Fibroblast of upper back skin (primary cell): ENCODE results near the gene SRGAP3.
A peak's percentile ranks its signal among the peaks of the same experiment; 100 is the strongest.
"Not testable (repeated sequence)": the region's sequence is repeated elsewhere in the genome, so short reads cannot be mapped to it uniquely, and the experiment has no call there.

ENCODE experiments used
- DNase-seq: peaks from one replicate; pipeline ENCODE4 v3.0.0-alpha.2; 2013

The SRGAP3 gene

GRCh38 chr3:9249273-9250192, at the start of gene SRGAP3:
Gene SRGAP3 (minus strand): TSS chr3:9249646. CDS start chr3:9248951, 695 bp downstream.
- peak; percentile 90 for DNase-seq

GRCh38 chr3:9298236-9298635, 48.8 kb upstream of the SRGAP3 start:
- DNase-seq, result peak; percentile 48

DNA sequence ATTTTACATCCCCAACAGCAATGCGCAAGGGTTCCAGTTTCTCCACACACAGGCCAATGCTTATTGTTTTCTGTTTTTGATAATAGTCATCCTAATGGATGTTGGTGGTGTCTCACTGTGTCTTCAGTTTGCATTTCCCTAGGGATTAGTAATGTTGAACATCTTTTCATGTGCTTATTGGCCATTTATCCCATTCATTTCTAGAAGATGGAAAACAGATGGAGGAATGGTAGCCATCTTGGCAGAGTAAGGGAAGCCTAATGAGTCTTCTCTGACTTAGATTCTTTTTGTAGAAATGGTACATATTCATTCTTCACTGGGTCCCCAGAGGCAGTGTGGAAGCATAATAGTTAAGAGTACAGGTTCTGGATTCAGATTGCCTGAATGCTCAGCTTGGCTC, 46.8 kb upstream of the SRGAP3 start:
- no peak for DNase-seq

DNA sequence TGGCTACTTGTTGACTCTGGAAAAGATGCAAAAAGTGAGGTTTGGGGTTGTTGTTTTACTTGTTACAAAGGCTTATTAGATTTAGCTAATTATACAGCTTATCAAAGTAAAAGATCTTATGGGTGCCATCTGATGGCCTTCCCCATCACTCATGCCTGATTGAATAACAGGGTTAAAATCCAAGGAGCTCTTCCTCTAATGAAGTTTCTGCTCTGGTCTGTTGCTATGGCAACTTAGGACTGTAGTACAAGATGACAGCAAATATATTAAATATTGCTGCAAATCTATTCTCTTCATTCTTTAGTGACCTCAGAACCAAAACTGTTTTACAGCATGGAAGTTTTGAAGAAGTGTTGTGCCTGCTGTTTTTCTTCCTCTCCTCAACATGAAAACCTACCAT, 45.6 kb upstream of the SRGAP3 start:
- DNase-seq, result no peak

- DNase-seq, result not testable (repeated sequence)
Measured at GRCh38 chr3:9293953-9294352, 44.5 kb upstream of the SRGAP3 start.

DNA sequence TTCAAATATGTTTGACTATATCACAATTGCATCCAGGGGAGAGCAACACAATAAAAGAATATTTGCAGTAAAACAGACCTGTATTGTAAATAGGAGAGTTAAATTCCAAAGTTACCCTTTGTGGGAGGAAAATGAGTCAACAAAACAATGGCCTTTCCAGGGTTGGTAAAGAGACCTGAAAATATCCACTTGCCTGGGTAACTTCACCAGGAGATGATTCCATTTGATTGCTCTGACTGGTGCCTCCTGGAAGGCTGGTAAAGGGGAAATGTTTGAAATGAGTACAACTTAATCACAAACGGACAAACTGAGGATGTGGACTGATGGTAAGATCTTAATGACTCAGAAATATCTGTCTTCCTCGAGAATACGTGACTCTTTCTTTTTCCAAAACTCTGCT, 43.6 kb upstream of the SRGAP3 start:
- no peak for DNase-seq

GRCh38 chr3:9292516-9292915, 43.1 kb upstream of the SRGAP3 start:
- no peak for DNase-seq

- DNase-seq, result peak; percentile 52
Measured at GRCh38 chr3:9291821-9292410, 42.5 kb upstream of the SRGAP3 start.

DNA sequence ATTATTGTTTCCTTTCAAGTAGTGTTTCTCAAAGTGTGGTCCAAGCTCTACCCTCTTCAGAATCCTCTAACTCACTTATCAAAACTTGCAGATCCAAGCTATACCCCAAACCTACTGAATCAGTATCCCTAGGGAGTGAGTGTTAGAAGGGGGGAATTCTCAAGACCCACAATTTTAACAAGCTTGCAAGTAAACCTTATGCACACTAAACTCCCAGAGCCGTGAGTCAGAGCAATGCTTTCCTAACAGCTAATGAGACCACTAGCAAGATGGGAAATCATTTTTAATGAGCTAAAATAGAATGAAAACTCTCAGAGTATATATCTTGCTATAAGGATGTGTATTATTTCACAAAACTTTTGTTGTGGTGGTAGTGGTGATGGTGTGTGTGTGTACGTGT, 41.1 kb upstream of the SRGAP3 start:
- peak; percentile 51 for DNase-seq

DNA sequence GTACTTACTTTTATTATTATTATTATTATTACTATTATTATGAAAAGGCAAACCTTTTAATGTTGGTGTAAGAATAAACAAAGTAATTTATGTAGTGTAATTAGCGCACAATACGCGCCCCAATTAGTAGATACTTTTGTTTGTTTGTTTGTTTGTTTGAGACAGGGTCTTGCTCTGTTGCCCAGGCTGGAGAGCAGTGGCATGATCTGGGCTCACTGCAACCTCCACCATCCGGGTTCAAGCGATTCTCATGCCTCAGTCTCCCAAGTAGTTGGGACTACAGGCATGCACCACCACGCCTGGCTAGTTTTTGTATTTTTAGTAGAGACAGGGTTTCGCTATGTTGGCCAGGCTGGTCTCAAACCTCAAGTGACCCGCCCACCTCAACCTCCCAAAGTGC, 32.1 kb upstream of the SRGAP3 start:
- DNase-seq, result not testable (repeated sequence)

DNA sequence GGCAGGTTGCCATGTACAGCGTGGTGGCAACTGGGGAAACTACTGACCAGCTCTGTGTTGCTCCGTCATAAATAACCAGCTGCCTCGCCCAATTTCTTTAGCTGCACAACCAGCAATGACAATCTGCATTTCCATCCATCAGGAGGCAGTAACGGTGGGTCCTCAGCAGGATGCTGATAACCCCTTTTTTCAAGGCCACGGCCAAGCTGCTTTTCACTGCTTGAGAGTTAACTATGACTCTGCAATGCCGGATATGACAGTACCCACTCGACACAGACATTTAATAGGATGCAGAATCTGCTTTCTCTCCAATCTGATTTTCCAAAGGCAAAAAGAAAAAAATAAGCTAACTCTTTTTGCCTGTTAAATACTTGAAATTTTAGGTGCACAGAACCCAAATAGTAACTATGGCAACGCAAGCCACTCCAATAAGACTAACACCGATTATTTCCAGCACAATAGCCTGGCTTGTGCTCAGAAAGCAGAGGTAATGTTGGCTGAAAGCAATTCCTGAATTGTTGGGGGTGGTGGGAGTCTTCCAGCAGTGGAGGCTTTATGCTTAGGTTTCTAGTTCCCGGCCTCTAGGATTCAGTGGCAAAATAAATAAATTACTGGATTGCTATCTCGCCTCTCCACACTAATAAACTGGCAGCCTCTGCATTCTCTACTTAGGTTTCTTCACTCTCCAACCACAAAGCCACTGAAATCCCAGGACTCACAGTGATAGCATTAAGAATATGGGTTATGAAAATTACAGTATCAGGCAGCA, 31.2 kb upstream of the SRGAP3 start:
- DNase-seq, result peak; percentile 50

DNA sequence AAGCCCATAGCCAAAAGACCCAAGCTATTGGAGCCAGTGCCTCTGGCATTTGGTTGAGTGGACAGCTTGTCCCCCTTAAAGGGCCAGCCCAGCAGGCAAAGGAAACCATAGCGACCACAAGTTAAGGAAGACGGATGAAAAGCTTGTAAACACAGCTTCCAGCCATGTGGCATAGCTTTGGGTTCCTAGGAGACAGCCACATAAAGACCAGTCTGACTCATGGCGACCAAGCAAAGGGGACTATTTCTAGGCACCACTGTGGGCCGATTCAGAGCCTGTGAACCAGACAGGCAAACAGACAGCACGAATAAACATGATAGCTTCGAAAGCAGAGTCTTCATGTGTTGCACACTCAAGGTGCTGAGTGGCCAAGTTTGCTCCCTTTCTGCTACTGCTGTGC, 30.5 kb upstream of the SRGAP3 start:
- peak; percentile 28 for DNase-seq

DNA sequence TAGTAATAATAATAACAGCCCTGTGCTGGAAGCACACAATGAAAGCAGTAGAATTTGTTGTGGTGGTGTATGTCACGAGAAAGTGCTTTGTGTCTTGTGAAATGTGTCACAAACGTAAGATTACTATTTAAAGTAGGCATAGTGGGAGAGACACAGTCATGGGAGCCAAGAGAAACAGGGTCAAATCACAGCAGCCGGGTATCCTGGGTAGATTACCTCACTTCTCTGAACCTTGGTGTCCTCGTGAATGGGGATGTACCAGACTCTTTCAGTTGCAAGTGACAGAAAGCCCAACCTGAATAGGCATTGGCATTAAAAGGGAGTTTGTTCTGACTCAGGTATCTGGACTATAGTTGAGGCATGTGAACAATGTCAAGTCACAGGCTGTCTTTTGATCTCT, 29.1 kb upstream of the SRGAP3 start:
- no peak for DNase-seq

DNA sequence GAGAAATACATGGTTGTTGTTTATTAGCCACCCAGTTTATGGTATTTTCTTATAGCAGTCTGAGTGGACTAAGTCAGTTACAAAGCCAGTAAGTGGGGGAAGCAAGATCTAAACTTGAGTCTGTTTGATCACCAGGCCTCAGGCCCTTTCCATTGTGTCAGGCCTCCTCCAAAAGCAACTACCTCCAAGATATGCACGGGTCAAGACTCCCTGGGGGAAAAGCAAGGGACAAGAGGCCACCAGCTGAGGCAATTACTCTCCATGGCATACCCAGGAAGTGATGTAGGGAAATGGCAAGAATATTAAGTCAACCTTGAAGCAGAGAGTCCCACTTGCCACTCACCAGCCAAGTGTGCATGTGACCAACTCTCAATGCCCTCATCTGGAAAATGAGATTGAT, 28.6 kb upstream of the SRGAP3 start:
- no peak for DNase-seq

DNA sequence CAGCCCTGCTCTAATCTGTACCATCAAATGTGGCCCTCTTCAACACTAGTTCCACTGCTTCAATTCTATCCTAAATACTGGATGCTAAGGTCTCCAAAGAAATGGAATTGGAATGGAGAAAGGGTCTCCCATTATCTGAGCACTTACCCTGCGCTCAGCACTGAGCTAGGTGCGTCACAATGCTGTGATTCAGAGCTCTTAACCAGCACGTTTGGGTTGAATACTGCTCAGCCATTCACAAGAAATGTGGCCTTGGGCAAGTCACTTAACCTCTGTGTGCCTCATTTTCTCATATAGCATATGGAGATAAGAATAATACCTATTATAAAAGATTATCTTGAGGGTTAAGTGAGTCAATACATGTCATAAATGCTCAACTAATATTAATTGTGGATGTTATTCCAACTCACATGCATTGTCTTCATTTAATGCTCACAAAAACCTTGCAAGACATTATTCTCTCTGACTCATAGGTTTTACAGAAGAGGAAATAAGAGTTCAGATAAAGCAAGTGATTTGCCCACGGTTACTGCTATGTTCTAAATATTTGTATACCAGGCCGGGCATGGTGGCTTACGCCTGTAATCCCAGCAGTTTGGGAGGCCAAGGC, 27.4 kb upstream of the SRGAP3 start:
- DNase-seq, result no peak

GRCh38 chr3:9271903-9272302, 22.5 kb upstream of the SRGAP3 start:
- no peak for DNase-seq

DNA sequence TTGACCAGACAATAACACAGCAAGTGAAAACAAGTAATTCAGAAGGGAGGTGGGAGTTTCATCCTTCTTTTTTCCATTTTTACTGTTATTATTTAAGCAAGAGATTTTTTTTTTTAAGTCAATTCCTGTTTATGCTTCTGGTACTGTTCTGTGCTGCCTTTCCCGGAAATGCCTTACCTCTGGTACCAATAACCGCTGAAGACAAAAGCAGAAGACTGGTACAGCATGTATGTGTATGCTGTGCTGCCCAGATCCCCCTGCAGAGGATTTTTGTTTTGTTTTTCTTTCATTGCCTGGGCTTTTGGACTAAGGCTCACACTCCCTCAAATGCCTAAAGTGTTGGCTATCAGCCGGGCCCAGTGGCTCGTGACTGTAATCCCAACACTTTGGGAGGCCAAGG, 21.3 kb upstream of the SRGAP3 start:
- DNase-seq, result no peak

- DNase-seq, result no peak
Measured at GRCh38 chr3:9266716-9267115, 17.3 kb upstream of the SRGAP3 start.

- DNase-seq, result no peak
Measured at GRCh38 chr3:9260305-9260704, 10.9 kb upstream of the SRGAP3 start.

GRCh38 chr3:9257092-9257491, 7.6 kb upstream of the SRGAP3 start:
- DNase-seq, result no peak

DNA sequence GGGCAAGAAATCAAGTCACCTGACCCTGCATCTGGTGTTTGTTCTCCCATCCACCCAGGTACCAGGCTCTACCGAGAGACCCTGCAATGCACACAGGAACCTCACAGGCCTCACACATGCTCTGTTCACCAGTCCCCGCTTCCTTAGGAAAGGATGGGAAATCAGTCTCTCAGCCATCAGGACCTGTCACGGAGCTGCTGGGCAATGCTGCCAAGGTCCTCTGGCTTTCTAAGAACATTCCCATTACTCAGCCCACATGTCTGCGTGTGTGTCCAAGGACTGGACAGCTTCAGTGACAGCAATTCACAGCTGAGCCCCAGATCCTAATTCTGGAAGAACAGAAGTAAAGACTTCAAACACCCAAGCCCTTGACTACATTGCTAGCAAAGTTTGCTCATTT, 6.5 kb upstream of the SRGAP3 start:
- no peak for DNase-seq

GRCh38 chr3:9254764-9255163, 5.3 kb upstream of the SRGAP3 start:
- no peak for DNase-seq

- DNase-seq, result peak; percentile 30
Measured at GRCh38 chr3:9253327-9253726, 3.9 kb upstream of the SRGAP3 start.
